VCaP (cell line): ENCODE measurements around the gene IFT43.

ENCODE experiments used
- H3K27ac ChIP-seq: fragments of 450-650 bp; 2 replicates; pipeline ENCODE4 v1.5.1; 2017
- TF ChIP-seq, protein P1 (sequence below): fragments of 450-650 bp; conservative IDR thresholded peaks from 2 replicates; pipeline ENCODE4 v1.5.1; 2017; ENCODE audit warnings: mild to moderate bottlenecking, moderate library complexity

The IFT43 gene

GRCh38 chr14:75972801-75973421 is 12.7 kb upstream of the IFT43 start:
- no peak overlapping the region for H3K27ac ChIP-seq
- TF ChIP-seq, protein P1, sequence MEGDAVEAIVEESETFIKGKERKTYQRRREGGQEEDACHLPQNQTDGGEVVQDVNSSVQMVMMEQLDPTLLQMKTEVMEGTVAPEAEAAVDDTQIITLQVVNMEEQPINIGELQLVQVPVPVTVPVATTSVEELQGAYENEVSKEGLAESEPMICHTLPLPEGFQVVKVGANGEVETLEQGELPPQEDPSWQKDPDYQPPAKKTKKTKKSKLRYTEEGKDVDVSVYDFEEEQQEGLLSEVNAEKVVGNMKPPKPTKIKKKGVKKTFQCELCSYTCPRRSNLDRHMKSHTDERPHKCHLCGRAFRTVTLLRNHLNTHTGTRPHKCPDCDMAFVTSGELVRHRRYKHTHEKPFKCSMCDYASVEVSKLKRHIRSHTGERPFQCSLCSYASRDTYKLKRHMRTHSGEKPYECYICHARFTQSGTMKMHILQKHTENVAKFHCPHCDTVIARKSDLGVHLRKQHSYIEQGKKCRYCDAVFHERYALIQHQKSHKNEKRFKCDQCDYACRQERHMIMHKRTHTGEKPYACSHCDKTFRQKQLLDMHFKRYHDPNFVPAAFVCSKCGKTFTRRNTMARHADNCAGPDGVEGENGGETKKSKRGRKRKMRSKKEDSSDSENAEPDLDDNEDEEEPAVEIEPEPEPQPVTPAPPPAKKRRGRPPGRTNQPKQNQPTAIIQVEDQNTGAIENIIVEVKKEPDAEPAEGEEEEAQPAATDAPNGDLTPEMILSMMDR = no peak

GRCh38 chr14:75976826-75977581 is 8.6 kb upstream of the IFT43 start:
- TF ChIP-seq, protein P1 = no peak
- H3K27ac ChIP-seq = no peak overlapping the region

DNA sequence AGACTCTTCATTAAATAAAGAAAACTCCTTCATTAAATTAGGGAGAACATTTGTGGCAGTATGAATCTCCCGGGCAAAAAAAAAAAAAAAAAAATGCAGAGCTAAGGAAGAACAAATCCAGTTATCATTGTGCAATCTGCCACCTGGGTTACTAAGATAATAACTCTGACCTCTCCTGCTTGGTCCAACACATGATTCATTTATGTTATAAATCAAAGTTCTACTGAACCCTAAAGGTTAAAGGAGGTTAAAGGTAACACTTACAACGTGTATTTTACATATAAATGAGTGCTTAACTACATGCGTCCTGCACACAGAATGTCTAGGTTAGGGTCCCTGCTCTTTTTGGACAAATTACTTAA is 8.0 kb upstream of the IFT43 start:
- TF ChIP-seq, protein P1 = no peak

GRCh38 chr14:75978249-75978731 is 7.3 kb upstream of the IFT43 start:
- H3K27ac ChIP-seq = no peak overlapping the region
- TF ChIP-seq, protein P1 = no peak

More for the DNA sequence above, 8.0 kb upstream of the IFT43 start:
- no peak overlapping the region for H3K27ac ChIP-seq

DNA sequence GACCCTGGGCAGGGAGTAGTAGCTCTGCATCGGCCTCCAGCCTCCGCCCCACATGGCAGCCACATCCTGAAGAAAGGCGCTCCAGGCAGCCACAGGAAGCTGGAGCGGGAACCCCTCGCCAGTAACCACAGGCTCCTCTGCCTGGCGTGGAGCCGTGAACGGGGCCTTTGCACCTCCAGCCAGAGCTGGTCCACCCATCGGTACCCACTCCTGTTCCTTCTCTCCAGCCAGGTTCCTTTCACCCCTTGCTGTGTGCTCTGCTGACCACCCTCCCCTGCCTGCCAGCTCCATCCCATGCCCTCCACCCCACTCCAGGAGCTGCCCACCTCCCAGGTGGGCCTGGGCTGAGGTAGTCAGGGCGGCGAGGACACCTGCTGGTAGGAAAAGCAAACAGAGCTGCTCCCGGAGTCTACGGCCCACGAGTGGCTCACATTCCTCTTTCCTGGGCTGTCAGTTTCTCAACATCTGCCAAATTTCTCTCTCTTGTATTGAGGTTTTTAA is 6.4 kb upstream of the IFT43 start:
- TF ChIP-seq, protein P1 = peak; percentile 69
- H3K27ac ChIP-seq = no peak overlapping the region

DNA sequence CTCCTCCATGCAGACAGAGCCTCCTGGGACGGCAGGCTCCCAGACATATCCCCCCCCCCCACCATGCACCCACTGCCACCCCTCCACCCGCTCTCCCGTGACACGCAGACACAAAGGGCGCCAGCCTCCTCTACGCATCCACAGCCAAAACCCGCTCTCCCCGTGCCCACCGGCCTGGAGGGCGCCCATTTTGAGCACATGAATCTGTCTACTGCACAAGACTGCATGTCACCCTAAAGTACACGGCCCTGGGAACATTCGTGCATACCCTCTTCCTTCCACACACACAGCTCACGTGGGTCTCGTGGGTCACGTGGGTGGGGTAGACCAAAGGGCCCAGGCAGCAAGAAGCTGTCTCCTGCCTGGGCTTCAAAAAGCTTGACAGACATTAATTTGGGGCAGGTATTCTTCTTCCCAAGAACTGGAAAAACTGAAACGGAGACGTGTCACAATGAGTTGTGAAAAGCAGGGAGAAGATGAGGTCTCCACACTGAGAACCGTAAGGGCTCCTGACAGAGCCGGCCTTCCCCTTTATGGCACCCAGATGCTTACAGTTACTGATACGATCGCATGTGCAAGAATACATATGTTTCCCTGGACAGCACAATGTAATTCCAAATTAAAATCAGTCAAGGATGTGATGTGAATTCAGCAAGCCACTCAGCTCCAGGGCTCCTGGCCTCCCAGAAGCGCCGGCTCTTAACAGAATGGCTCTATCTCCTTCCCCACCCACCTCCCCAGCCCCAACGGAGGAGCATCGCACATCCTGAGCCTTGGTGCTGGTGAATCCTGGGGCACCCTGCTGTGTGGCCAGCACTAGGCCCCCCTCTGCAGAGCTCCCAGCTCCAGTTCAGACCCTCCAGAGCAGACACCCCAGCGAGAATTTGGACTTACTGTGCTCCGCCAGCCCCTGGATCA is 5.7 kb upstream of the IFT43 start:
- TF ChIP-seq, protein P1 = no peak; the same call in 1 of the 2 replicates
- no peak overlapping the region for H3K27ac ChIP-seq

GRCh38 chr14:75980856-75981255 is 4.7 kb upstream of the IFT43 start:
- H3K27ac ChIP-seq = no peak overlapping the region

More at GRCh38 chr14:75980856-75981255, 4.7 kb upstream of the IFT43 start:
- TF ChIP-seq, protein P1 = no peak
